Measurements from ENCODE around the gene LAMA5.

LAMA5 gene

DNA sequence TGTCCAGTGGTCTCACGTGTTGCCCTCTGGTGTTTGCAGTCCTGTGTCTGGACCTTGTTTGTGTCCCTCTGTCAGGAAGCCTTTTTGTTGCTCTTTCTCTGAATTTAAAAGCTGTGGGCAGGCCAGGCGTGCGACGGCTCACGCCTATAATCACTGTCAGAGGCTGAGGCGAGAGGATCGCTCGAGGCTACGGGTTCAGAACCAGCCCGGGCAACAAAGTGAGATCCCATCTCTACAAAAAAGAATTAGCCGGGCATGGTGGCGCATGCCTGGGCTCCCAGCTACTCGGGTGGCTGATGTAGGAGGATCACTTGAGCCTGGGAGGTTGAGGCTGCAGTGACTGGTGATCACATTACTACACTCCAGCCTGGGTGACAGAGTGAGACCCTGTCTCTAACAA, 100.3 kb downstream of the LAMA5 start:
- no peak for DNase-seq (ENCODE audit: low spot score)
- TF ChIP-seq CTCF (IDR thresholded peaks at IDR 0.05; ENCODE audit: extremely low read depth, missing control alignments) = no peak

- no peak for DNase-seq (ENCODE audit: low spot score)
- no peak for TF ChIP-seq CTCF (IDR thresholded peaks at IDR 0.05; ENCODE audit: extremely low read depth, missing control alignments)
These were observed 100.8 kb downstream of the LAMA5 start for GRCh38 chr20:62266340-62266739.

- no peak for TF ChIP-seq CTCF (IDR thresholded peaks at IDR 0.05; ENCODE audit: extremely low read depth, missing control alignments)
- no peak for DNase-seq (ENCODE audit: low spot score)
These were observed 101.7 kb downstream of the LAMA5 start for GRCh38 chr20:62265365-62265764.

DNA sequence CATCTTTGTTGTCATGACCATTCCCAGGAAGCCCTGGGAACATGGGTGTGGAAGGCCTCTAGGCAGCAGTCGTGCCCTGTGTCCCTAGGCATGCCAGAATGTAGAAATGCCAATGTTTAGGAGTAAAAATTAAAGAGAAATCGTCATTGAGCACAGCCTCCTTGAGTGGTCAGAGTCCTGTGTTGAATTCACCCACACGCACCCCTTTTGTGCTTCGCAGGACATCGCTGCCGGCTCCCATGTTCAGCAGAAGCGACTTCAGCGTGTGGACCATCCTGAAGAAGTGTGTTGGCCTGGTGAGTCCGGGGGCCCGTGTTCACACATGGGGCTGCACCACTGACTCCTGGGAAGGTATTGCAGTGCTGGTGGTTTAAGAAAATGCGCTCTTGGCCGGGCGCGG, 103.7 kb downstream of the LAMA5 start:
- no peak for DNase-seq (ENCODE audit: low spot score)
- TF ChIP-seq CTCF (IDR thresholded peaks at IDR 0.05; ENCODE audit: extremely low read depth, missing control alignments) = no peak

DNA sequence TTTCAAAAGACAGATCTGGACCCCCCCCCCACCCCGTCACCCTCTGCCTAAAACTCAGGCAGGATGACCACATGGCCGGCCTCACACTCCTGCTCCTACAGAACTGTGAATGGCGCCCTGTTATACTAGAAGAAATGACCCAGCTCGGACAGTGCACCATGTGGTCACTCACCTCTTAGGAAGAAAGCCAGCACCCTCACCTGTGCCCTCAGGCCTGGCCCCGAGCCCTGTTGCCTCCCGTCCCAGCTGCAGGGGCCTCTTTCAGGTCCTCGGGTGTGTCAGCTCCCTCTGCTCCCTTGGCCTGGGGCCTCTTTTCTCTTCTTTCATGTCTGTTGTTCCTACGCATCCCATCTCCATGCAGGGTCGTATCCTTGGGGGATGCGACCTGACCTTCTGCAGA, 105.0 kb downstream of the LAMA5 start:
- DNase-seq (ENCODE audit: low spot score) = no peak

GRCh38 chr20:62259294-62259565, 107.9 kb downstream of the LAMA5 start:
- TF ChIP-seq CTCF (IDR thresholded peaks at IDR 0.05; ENCODE audit: extremely low read depth, missing control alignments) = no peak
- DNase-seq (ENCODE audit: low spot score) = no peak

More for the DNA sequence above, 105.0 kb downstream of the LAMA5 start:
- TF ChIP-seq CTCF (IDR thresholded peaks at IDR 0.05; ENCODE audit: extremely low read depth, missing control alignments) = no peak

Measured in GM20000 (cell line).